Breast epithelium (tissue), 4 donors: ENCODE results near the gene ATP6V0E2. TPM values are rescaled to one million over a fixed set of nuclear protein-coding genes. Genes with fewer than 3 reads are reported as not detected.

Source experiments
- DNase-seq, 2 donors: peaks; one replicate each; pipeline ENCODE4 v3.0.0-alpha.2; 2019; ENCODE audit warnings: low spot score in 2 of 2
- H3K27ac ChIP-seq, 2 donors: fragments of 200-600 bp; sonication (generic) in 1 of 2; one replicate each; pipeline ENCODE4 v1.5.1; 2016 to 2019; ENCODE audit warnings: mild to moderate bottlenecking in 1 of 2
- H3K27me3 ChIP-seq, 2 donors: fragments of 200-600 bp; sonication (generic) in 1 of 2; one replicate each; pipeline versions ENCODE4 v1.5.1 to v1.6.0; 2017 to 2019; ENCODE audit warnings: control low read depth in 1 of 2, mild to moderate bottlenecking in 1 of 2
- H3K36me3 ChIP-seq: fragments of 200-600 bp; one replicate; pipeline ENCODE4 v1.5.1; 2019
- H3K4me1 ChIP-seq, 2 donors: fragments of 200-600 bp; sonication (generic); one replicate each; pipeline ENCODE4 v1.5.1; 2016 to 2019; ENCODE audit warnings: control low read depth in 1 of 2
- H3K4me3 ChIP-seq, 3 donors: fragments of 200-600 bp; sonication (generic); 1 replicate in 2 of 3; 2 replicates in 1 of 3; pipeline ENCODE4 v1.5.1; 2016 to 2019; ENCODE audit warnings: mild to moderate bottlenecking in 3 of 3, moderate library complexity in 2 of 3
- H3K9me3 ChIP-seq, 2 donors: fragments of 200-600 bp; sonication (generic) in 1 of 2; one replicate each; pipeline ENCODE4 v1.5.1; 2016 to 2019; ENCODE audit warnings: control low read depth in 1 of 2
- CTCF ChIP-seq, 3 donors: fragments of 450-650 bp; IDR thresholded peaks; one replicate each; pipeline ENCODE4 v1.5.1; 2016 to 2017; ENCODE audit warnings: antibody characterized with exemption in 3 of 3, mild to moderate bottlenecking in 3 of 3, moderate library complexity in 3 of 3
- POLR2A ChIP-seq: fragments of 450-650 bp; IDR thresholded peaks from one replicate; pipeline ENCODE4 v1.6.1; 2016; ENCODE audit warnings: antibody characterized with exemption, mild to moderate bottlenecking, moderate library complexity
- POLR2AphosphoS5 ChIP-seq, 3 donors: sonication (generic); formaldehyde crosslinking; IDR thresholded peaks; one replicate each; pipeline ENCODE4 v1.6.1; 2017; ENCODE audit warnings: antibody characterized with exemption in 3 of 3
- intact Hi-C: fragments of 100-400 bp; cut with DNase I; formaldehyde crosslinking; loops from one replicate; pipeline ENCODE4 v1.15.1; 2023; ENCODE audit warnings: low total_unique reads
- total RNA-seq, 3 donors: library from RNA; depleted of rRNA; stranded (reverse); fragments of >200 nt; gene quantifications; one replicate each; pipeline ENCODE4 v1.1.0, GENCODE V29; 2016

The ATP6V0E2 gene
- total RNA-seq, 3 donors from 2014 or later, result 18.4 to 29.2 (median 23.1) TPM

GRCh38 chr7:149877890-149878522, 4.2 kb downstream of the ATP6V0E2 start:
- Histone ChIP-seq H3K9me3 (no peaks in the 10 kb centered on the region), H3K4me3 (no peak overlapping the region), H3K27ac (no peak overlapping the region), H3K27me3 (no peaks in the 10 kb centered on the region), H3K36me3 (no peaks in the 10 kb centered on the region), H3K4me1 (peaks cover 2 to 7% of the 10 kb centered on the region in 2 donors)
- DNase-seq, result no peak
- TF ChIP-seq POLR2AphosphoS5 (IDR thresholded peaks at IDR 0.05), result no peak
- no peak for TF ChIP-seq POLR2A
- no peak for TF ChIP-seq CTCF (IDR thresholded peaks at IDR 0.05)
- intact Hi-C loops, result no loop called here

GRCh38 chr7:149878523-149878921, 4.8 kb downstream of the ATP6V0E2 start:
- H3K27me3 ChIP-seq, result no peaks in the 10 kb centered on the region
- TF ChIP-seq POLR2A (no peak), CTCF (IDR thresholded peaks at IDR 0.05) (no peak), POLR2AphosphoS5 (IDR thresholded peaks at IDR 0.05) (no peak)
- no peaks in the 10 kb centered on the region for H3K36me3 ChIP-seq
- no peak for DNase-seq
- no peak overlapping the region for H3K27ac ChIP-seq
- H3K9me3 ChIP-seq, result no peaks in the 10 kb centered on the region
- intact Hi-C loops, result no loop called here
- H3K4me1 ChIP-seq, result peaks cover 2 to 9% of the 10 kb centered on the region in 2 donors
- no peak overlapping the region for H3K4me3 ChIP-seq

- DNase-seq, result no peak
- no peak for TF ChIP-seq POLR2AphosphoS5 (IDR thresholded peaks at IDR 0.05)
- no peak for TF ChIP-seq POLR2A
- no peak for TF ChIP-seq CTCF (IDR thresholded peaks at IDR 0.05)
- no peak overlapping the region for H3K27ac ChIP-seq
These were observed 5.5 kb downstream of the ATP6V0E2 start for GRCh38 chr7:149879271-149879743.

GRCh38 chr7:149879766-149880637, 6.2 kb downstream of the ATP6V0E2 start:
- intact Hi-C loops, result no loop called here
- TF ChIP-seq POLR2AphosphoS5 (IDR thresholded peaks at IDR 0.05) (no peak), CTCF (IDR thresholded peaks at IDR 0.05) (no peak), POLR2A (no peak)
- H3K27ac ChIP-seq, result peak overlapping the region in 1 of 2 donors; percentile 63

More at GRCh38 chr7:149879271-149879743, 5.5 kb downstream of the ATP6V0E2 start:
- H3K4me1 ChIP-seq, result peaks cover 2 to 9% of the 10 kb centered on the region in 2 donors
- H3K4me3 ChIP-seq, result no peak overlapping the region
- H3K9me3 ChIP-seq, result no peaks in the 10 kb centered on the region
- no peaks in the 10 kb centered on the region for H3K27me3 ChIP-seq
- intact Hi-C loops, result no loop called here
- H3K36me3 ChIP-seq, result no peaks in the 10 kb centered on the region

More at GRCh38 chr7:149879766-149880637, 6.2 kb downstream of the ATP6V0E2 start:
- no peak for DNase-seq
- H3K9me3 ChIP-seq, result no peaks in the 10 kb centered on the region
- no peaks in the 10 kb centered on the region for H3K27me3 ChIP-seq
- H3K36me3 ChIP-seq, result no peaks in the 10 kb centered on the region
- peaks cover 2 to 9% of the 10 kb centered on the region in 2 donors for H3K4me1 ChIP-seq
- no peak overlapping the region for H3K4me3 ChIP-seq
